Lower lobe of right lung (tissue), 2 donors: ENCODE measurements around the gene LCN6. TPM values are rescaled to one million over a fixed set of nuclear protein-coding genes. Genes with fewer than 3 reads are reported as not detected.
"Not testable (repeated sequence)": the region's sequence is repeated elsewhere in the genome, so short reads cannot be mapped to it uniquely, and the experiment has no call there.

Experiments
- ATAC-seq, 2 donors: fragments of 200-7000 bp; cut with Tn5 transposase; one replicate each; pipeline ENCODE4 v1.9.1; 2020 to 2022; ENCODE audit warnings: mild to moderate bottlenecking in 2 of 2, moderate library complexity in 2 of 2
- DNase-seq: peaks from one replicate; pipeline ENCODE4 v3.0.0-alpha.2; 2020
- H3K27ac ChIP-seq: fragments of 200-600 bp; one replicate; pipeline ENCODE4 v1.8.0; 2022
- H3K27me3 ChIP-seq: fragments of 200-600 bp; one replicate; pipeline ENCODE4 v1.8.0; 2022; ENCODE audit warnings: low read depth
- H3K36me3 ChIP-seq: fragments of 200-600 bp; one replicate; pipeline ENCODE4 v1.8.0; 2022; ENCODE audit warnings: mild to moderate bottlenecking
- H3K4me1 ChIP-seq: fragments of 200-600 bp; one replicate; pipeline ENCODE4 v1.8.0; 2022
- H3K4me3 ChIP-seq: fragments of 200-600 bp; one replicate; pipeline ENCODE4 v1.8.0; 2022; ENCODE audit warnings: mild to moderate bottlenecking
- H3K9me3 ChIP-seq: fragments of 200-600 bp; one replicate; pipeline ENCODE4 v1.8.0; 2022
- intact Hi-C: fragments of 100-400 bp; cut with DNase I; formaldehyde crosslinking; loops from one replicate; pipeline ENCODE4 v1.11.0; 2022
- long read RNA-seq: library from polyadenylated mRNA; unstranded; transcript quantifications from one replicate; pipeline ENCODE4 v2.0.0, GENCODE V29; 2021
- total RNA-seq: library from RNA; stranded (reverse); fragmentation: NEBNext Ultra II Directional; extraction: Animal tissue kit (Norgen Biotek cat#: 25700); gene quantifications from one replicate; pipeline ENCODE4 v1.2.1, GENCODE V29; 2021
- TF ChIP-seq, protein P1 (sequence below): fragments of 200-600 bp; IDR thresholded peaks from one replicate; pipeline ENCODE4 v1.8.0; 2022; ENCODE audit warnings: antibody characterized with exemption, mild to moderate bottlenecking
- donor health status: DM: no; HTN: yes; CAD: no; lungs with severe emphysema.

The LCN6 gene, protein sequence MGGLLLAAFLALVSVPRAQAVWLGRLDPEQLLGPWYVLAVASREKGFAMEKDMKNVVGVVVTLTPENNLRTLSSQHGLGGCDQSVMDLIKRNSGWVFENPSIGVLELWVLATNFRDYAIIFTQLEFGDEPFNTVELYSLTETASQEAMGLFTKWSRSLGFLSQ
- total RNA-seq, result 2.9 TPM
- long read RNA-seq, partial matches to known transcripts, result 3 of 3 reads
- long read RNA-seq, other reads (novel, unspliced or antisense), result 0 of 3 reads

DNA sequence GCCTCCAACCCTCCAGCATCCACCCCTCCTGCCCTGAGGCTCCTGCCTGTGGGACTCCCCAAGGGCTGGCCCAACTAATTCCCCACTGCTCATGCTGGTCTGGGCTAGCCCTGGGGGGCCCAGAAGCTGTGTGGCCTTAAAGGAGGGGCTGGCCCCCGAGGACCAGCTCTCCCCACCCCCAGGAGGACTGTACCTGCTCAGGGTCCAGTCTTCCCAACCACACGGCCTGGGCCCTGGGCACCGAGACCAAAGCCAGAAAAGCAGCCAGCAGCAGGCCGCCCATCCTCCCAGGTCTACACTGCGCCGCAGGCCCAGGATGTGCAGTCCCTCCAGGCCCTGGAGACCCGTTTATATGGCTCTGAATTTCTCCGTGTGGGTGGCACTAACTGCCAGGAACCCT is at the start of gene LCN6:
TSS of gene LCN6 (minus strand) at position 325 of the 400 bp plus-strand sequence. CDS start at position 283, 42 bp downstream.
- Histone ChIP-seq H3K9me3 (no peaks in the 10 kb centered on the region), H3K4me1 (peaks cover 14% of the 10 kb centered on the region), H3K4me3 (no peak within 1 kb of the TSS), H3K36me3 (no peaks in the 10 kb centered on the region), H3K27me3 (peaks cover 11% of the 10 kb centered on the region), H3K27ac (no peak within 1 kb of the TSS)
- DNase-seq (no peak), ATAC-seq (peak in 1 of 2 donors; percentile 3)
- intact Hi-C loops, result no loop called here
- TF ChIP-seq, protein P1, sequence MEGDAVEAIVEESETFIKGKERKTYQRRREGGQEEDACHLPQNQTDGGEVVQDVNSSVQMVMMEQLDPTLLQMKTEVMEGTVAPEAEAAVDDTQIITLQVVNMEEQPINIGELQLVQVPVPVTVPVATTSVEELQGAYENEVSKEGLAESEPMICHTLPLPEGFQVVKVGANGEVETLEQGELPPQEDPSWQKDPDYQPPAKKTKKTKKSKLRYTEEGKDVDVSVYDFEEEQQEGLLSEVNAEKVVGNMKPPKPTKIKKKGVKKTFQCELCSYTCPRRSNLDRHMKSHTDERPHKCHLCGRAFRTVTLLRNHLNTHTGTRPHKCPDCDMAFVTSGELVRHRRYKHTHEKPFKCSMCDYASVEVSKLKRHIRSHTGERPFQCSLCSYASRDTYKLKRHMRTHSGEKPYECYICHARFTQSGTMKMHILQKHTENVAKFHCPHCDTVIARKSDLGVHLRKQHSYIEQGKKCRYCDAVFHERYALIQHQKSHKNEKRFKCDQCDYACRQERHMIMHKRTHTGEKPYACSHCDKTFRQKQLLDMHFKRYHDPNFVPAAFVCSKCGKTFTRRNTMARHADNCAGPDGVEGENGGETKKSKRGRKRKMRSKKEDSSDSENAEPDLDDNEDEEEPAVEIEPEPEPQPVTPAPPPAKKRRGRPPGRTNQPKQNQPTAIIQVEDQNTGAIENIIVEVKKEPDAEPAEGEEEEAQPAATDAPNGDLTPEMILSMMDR, result no peak

DNA sequence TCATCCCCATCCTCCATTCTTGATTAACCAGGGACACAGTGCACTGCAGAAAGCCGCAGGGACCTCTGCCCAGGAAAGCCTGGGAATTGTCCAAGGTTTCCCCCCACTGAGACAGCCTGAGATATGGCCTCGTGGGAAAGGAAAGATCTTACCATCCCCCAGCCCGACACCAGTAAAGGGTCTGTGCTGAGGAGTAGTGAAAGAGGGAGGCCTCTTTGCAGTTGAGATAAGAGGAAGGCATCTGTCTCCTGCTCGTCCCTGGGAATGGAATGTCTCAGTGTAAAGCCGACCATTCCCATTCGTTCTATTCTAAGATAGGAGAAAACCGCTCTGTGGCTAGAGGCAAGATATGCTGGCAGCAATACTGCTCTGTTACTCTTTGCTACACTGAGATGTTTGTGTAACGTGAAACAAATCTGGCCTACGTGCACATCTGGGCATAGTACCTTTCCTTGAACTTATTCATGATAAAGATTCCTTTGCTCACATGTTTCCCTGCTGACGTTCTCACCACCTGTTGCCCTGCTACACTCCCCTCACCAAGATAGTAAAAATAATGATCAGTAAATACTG is 48.5 kb upstream of the LCN6 start:
- Histone ChIP-seq H3K36me3 (peaks cover 12% of the 10 kb centered on the region), H3K4me1 (peaks cover 48% of the 10 kb centered on the region), H3K27me3 (peaks cover 44% of the 10 kb centered on the region)
- ATAC-seq, H3K4me3 ChIP-seq, H3K9me3 ChIP-seq, intact Hi-C loops, DNase-seq, H3K27ac ChIP-seq: not testable (repeated sequence)

DNA sequence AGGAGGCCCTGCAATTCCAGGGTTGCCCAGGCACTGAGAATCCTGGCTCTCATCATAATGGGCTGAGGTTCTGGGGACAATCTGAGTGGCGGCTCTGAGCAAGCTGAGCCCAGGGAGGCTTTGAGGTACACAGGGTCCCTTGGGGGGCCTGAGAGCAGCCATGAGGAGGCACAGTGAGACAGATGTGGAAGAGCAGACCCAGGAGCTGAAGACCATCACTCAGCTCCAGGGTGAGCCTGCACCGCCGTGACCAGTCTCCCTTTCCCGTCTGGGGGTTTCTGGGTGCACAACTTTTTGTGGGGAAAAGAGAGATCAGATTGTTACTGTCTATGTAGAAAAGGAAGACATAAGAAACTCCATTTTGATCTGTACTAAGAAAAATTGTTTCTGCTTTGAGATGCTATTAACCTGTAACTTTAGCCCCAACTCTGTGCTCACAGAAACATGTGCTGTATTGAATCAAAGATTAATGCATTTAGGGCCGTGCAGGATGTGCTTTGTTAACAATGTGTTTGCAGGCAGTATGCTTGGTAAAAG is 48.0 kb upstream of the LCN6 start, which contains the start of gene CCDC183:
TSS of gene CCDC183 (plus strand) at position 101 of the 537 bp plus-strand sequence. CDS start at position 161, 60 bp downstream.
- DNase-seq (no peak), ATAC-seq (no peak)
- H3K36me3 ChIP-seq, result peaks cover 12% of the 10 kb centered on the region
- no peaks in the 10 kb centered on the region for H3K9me3 ChIP-seq
- intact Hi-C loops, result no loop called here
- H3K4me1 ChIP-seq, result peaks cover 47% of the 10 kb centered on the region
- TF ChIP-seq, protein P1, result no peak
- peaks cover 40% of the 10 kb centered on the region for H3K27me3 ChIP-seq
- no peak within 1 kb of the TSS for H3K27ac ChIP-seq
- H3K4me3 ChIP-seq, result no peak within 1 kb of the TSS

DNA sequence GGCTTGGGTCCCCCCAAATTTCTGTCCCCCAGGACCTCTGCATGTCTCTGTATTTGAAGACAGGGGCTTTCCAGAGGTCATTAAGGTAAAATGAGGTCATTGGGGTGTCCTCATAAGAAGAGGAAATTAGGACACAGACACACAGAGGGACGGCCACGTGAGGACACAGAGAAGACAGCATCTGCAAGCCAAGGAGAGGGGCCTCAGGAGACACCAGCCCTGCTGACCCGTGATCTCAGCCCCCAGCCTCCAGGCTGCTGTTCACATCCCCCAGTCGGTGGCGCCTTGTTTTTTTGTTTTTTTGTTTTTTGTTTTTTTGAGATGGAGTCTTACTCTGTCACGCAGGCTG is 46.6 kb upstream of the LCN6 start:
- ATAC-seq, result no peak
- H3K4me1 ChIP-seq, result peaks cover 41% of the 10 kb centered on the region
- no peak overlapping the region for H3K27ac ChIP-seq
- H3K27me3 ChIP-seq, result peaks cover 26% of the 10 kb centered on the region
- no peak overlapping the region for H3K4me3 ChIP-seq
- TF ChIP-seq, protein P1, result no peak
- intact Hi-C loops, result no loop called here
- DNase-seq, result no peak
- peaks cover 12% of the 10 kb centered on the region for H3K36me3 ChIP-seq
- no peaks in the 10 kb centered on the region for H3K9me3 ChIP-seq

DNA sequence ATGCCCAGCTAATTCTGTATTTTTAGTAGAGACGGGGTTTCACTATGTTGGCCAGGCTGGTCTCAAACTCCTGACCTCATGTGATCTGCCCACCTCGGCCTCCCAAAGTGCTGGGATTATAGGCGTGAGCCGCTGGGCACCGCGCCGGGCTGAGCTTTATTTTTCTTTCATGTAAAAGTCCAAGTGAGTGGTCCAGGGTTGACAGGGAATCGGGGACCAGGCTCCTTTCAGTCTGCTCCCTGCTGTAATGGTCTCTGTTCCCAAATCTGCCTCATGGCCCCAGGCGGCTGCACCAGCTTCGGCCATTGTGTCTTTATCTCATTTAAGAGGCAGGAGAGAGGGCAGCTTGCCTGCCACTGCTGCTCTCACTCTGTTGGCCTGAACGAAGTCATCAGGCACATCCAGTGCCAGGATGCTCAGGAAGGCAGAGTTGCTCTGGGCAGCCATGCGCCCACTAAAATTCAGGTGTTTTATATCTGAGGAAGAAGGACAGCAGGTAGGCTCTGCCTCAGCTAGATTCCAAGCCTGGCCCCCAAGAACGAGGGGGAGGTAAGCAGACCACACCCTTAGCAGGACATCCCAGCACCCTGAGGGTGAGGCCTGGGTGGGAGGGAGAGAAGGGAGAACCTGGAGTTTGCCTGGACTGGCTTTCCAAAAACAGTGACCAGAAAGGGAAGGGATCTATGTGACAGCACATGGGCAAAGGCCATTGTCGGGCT is 46.1 kb upstream of the LCN6 start:
- intact Hi-C loops, result no loop called here
- Histone ChIP-seq H3K9me3 (no peaks in the 10 kb centered on the region), H3K27ac (no peak overlapping the region), H3K36me3 (peaks cover 12% of the 10 kb centered on the region), H3K4me1 (peaks cover 37% of the 10 kb centered on the region), H3K4me3 (no peak overlapping the region), H3K27me3 (peaks cover 21% of the 10 kb centered on the region)
- TF ChIP-seq, protein P1, result no peak
- ATAC-seq, result no peak
- DNase-seq, result no peak
